Mesothelial cell of epicardium (in vitro differentiated cells): ENCODE measurements around the gene PHF19. TPM values are rescaled to one million over a fixed set of nuclear protein-coding genes. Genes with fewer than 3 reads are reported as not detected.

ENCODE experiments used
- DNase-seq, 2 experiments: peaks; one replicate each; pipeline ENCODE4 v3.0.0; 2021; ENCODE audit warnings: low spot score in 2 of 2; ENCODE audit not compliant: unreplicated experiment in 2 of 2
- H3K27ac Mint-ChIP-seq: 2 replicates; pipeline ENCODE4 v1.8.0; 2021; ENCODE audit warnings: mixed read lengths
- H3K27me3 Mint-ChIP-seq: 2 replicates; pipeline ENCODE4 v1.8.0; 2021; ENCODE audit warnings: low read depth, mixed read lengths
- H3K36me3 Mint-ChIP-seq: 2 replicates; pipeline ENCODE4 v1.8.0; 2021; ENCODE audit warnings: mixed read lengths
- H3K4me1 Mint-ChIP-seq: 2 replicates; pipeline ENCODE4 v1.8.0; 2021; ENCODE audit warnings: mixed read lengths
- H3K4me3 Mint-ChIP-seq: 2 replicates; pipeline ENCODE4 v1.8.0; 2021; ENCODE audit warnings: mild to moderate bottlenecking, moderate library complexity, mixed read lengths
- H3K9me3 Mint-ChIP-seq: 2 replicates; pipeline ENCODE4 v1.8.0; 2021; ENCODE audit warnings: mixed read lengths
- CTCF ChIP-seq: fragments of 200-600 bp; sonication (generic); IDR thresholded peaks from one replicate; pipeline ENCODE4 v1.5.0; 2021; ENCODE audit warnings: antibody characterized with exemption; ENCODE audit not compliant: unreplicated experiment
- total RNA-seq: library from RNA; stranded (reverse); gene quantifications from 3 replicates; pipeline ENCODE4 v1.2.1, GENCODE V29; 2021

The PHF19 gene
- total RNA-seq, 1 donor from 2014 or later: 41.6 TPM

GRCh38 chr9:120878188-120879130 lies 1.5 kb upstream of the PHF19 start:
- Mint-ChIP-seq H3K9me3 (no peaks in the 10 kb centered on the region), H3K27ac (no peak overlapping the region), H3K27me3 (peaks cover 35% of the 10 kb centered on the region), H3K4me3 (peak overlapping the region; percentile 80), H3K4me1 (peaks cover 17% of the 10 kb centered on the region), H3K36me3 (peaks cover 2% of the 10 kb centered on the region)
- TF ChIP-seq CTCF: no peak
- DNase-seq: no peak

- H3K4me1 Mint-ChIP-seq: peaks cover 17% of the 10 kb centered on the region
- H3K9me3 Mint-ChIP-seq: no peaks in the 10 kb centered on the region
- peak in 1 of 2 experiments; percentile 53 for DNase-seq
- no peak for TF ChIP-seq CTCF
- peaks cover 2% of the 10 kb centered on the region for H3K36me3 Mint-ChIP-seq
- peak overlapping the region; percentile 80 for H3K4me3 Mint-ChIP-seq
- H3K27me3 Mint-ChIP-seq: peaks cover 35% of the 10 kb centered on the region
- peak overlapping the region; percentile 68 for H3K27ac Mint-ChIP-seq
Observed at GRCh38 chr9:120877276-120878034, 467 bp upstream of the PHF19 start.

- Mint-ChIP-seq H3K9me3 (no peaks in the 10 kb centered on the region), H3K4me3 (peak overlapping the region; percentile 64)
- peak in 1 of 2 experiments; percentile 58 for DNase-seq
Observed at GRCh38 chr9:120875954-120876841, 790 bp downstream of the PHF19 start.

GRCh38 chr9:120875643-120875953 lies 1.4 kb downstream of the PHF19 start:
- DNase-seq: no peak
- TF ChIP-seq CTCF: no peak
- H3K27me3 Mint-ChIP-seq: peaks cover 29% of the 10 kb centered on the region
- peak overlapping the region; percentile 63 for H3K4me3 Mint-ChIP-seq
- no peaks in the 10 kb centered on the region for H3K9me3 Mint-ChIP-seq
- H3K36me3 Mint-ChIP-seq: peaks cover 3% of the 10 kb centered on the region
- H3K4me1 Mint-ChIP-seq: peaks cover 17% of the 10 kb centered on the region
- H3K27ac Mint-ChIP-seq: peak overlapping the region; percentile 33

More at GRCh38 chr9:120875954-120876841, 790 bp downstream of the PHF19 start:
- TF ChIP-seq CTCF: no peak
- Mint-ChIP-seq H3K36me3 (peaks cover 3% of the 10 kb centered on the region), H3K4me1 (peaks cover 17% of the 10 kb centered on the region), H3K27me3 (peaks cover 32% of the 10 kb centered on the region), H3K27ac (peak overlapping the region; percentile 33)

- peaks cover 17% of the 10 kb centered on the region for H3K4me1 Mint-ChIP-seq
- no peak for DNase-seq
- H3K9me3 Mint-ChIP-seq: no peaks in the 10 kb centered on the region
- no peak for TF ChIP-seq CTCF
- H3K36me3 Mint-ChIP-seq: peaks cover 3% of the 10 kb centered on the region
- no peak overlapping the region for H3K27ac Mint-ChIP-seq
- peak overlapping the region; percentile 63 for H3K4me3 Mint-ChIP-seq
- H3K27me3 Mint-ChIP-seq: peaks cover 25% of the 10 kb centered on the region
Observed at GRCh38 chr9:120875195-120875565, 1.8 kb downstream of the PHF19 start.
